K562 (cell line): ENCODE measurements around the gene MTMR3. TPM values are rescaled to one million over a fixed set of nuclear protein-coding genes. Genes with fewer than 3 reads are reported as not detected.

Experiments used
- ATAC-seq: fragments of 200-7000 bp; cut with Tn5 transposase; 3 replicates; pipeline ENCODE4 v1.9.1; 2020; ENCODE audit warnings: moderate library complexity
- BruUV-seq: library from RNA; stranded (reverse); fragments of 400-500 nt; replicated peaks from 2 replicates; lab custom pipeline; 2021; lab: Mats Ljungman, UMichigan
- CTCF ChIA-PET: fragments of 300-600 bp; formaldehyde crosslinking; extraction: SDS; loops from one replicate; lab custom pipeline; 2021; ENCODE audit warnings: low intra/inter-chr PET ratio; lab: Yijun Ruan, JAX
- POLR2A ChIA-PET: fragments of 300-600, 350-650 bp; sonication (Branson Sonifier 250); formaldehyde crosslinking; extraction: SDS; loops from one replicate; lab custom pipeline; 2021; ENCODE audit warnings: antibody characterized with exemption, inconsistent platforms; lab: Yijun Ruan, JAX
- DNase-seq, 4 experiments: peaks; one replicate each; pipeline versions ENCODE4 v3.0.0 to v3.0.0-alpha.2; 2011 to 2018; ENCODE audit warnings: low spot score in 3 of 4, mixed read lengths in 3 of 4; ENCODE audit errors: extremely low read depth in 1 of 4
- FAIRE-seq: peaks from 2 replicates; lab custom pipeline; 2011; peaks lifted over from hg19 to GRCh38; lab: Jason Lieb, UNC
- H2AFZ ChIP-seq: 2 replicates; pipeline ENCODE4 v1.6.0; 2011; ENCODE audit warnings: low read depth, low read length, control low read depth, inconsistent platforms
- H3K27ac ChIP-seq: fragments of 200-600 bp; 3 replicates; pipeline ENCODE4 v1.8.0; 2011; ENCODE audit warnings: low read depth, mild to moderate bottlenecking, control low read depth, inconsistent platforms, low read length, moderate library complexity, mixed read lengths; ENCODE audit errors: extremely low read depth
- H3K27me3 ChIP-seq, 2 experiments: fragments of 300-600 bp in 1 of 2; 2 replicates in 1 of 2; 3 replicates in 1 of 2; pipeline versions ENCODE4 v1.6.0 to v1.8.0; 2011; ENCODE audit warnings: inconsistent platforms in 2 of 2, low read length in 2 of 2, mild to moderate bottlenecking in 1 of 2, mixed read lengths in 1 of 2, moderate library complexity in 1 of 2; ENCODE audit not compliant: control insufficient read depth in 2 of 2, insufficient read depth in 2 of 2
- H3K36me3 ChIP-seq: fragments of 300-600 bp; 3 replicates; pipeline ENCODE4 v1.8.0; 2011; ENCODE audit warnings: mild to moderate bottlenecking, low read length, inconsistent platforms; ENCODE audit not compliant: control insufficient read depth, insufficient read depth
- H3K4me1 ChIP-seq, 2 experiments: fragments of 200-600 bp in 1 of 2; replicated peaks in 1 of 2; 2 replicates in 1 of 2; 3 replicates in 1 of 2; pipeline versions ENCODE4 v1.5.1 to v1.8.0; 2011; ENCODE audit warnings: inconsistent platforms in 2 of 2, low read length in 2 of 2, mild to moderate bottlenecking in 1 of 2, mixed read lengths in 1 of 2, moderate library complexity in 1 of 2; ENCODE audit not compliant: control insufficient read depth in 2 of 2, insufficient read depth in 2 of 2
- H3K4me2 ChIP-seq: 2 replicates; pipeline ENCODE4 v1.6.1; 2011; ENCODE audit warnings: low read length, control low read depth, inconsistent platforms, mixed read lengths; ENCODE audit not compliant: insufficient read depth
- H3K4me3 ChIP-seq: fragments of 200-600 bp; sonication (generic), shearing (Covaris generic); 2 replicates; pipeline ENCODE4 v1.5.1; 2016; ENCODE audit warnings: control low read depth, inconsistent platforms
- H3K79me2 ChIP-seq: fragments of 200-600 bp; 3 replicates; pipeline ENCODE4 v1.8.0; 2011; ENCODE audit warnings: low read length, inconsistent platforms; ENCODE audit not compliant: control insufficient read depth, insufficient read depth
- H3K9ac ChIP-seq, 2 experiments: 2 replicates each; pipeline versions ENCODE4 v1.6.0 to v1.6.1; 2011; ENCODE audit warnings: low read depth in 2 of 2, low read length in 2 of 2, control low read depth in 1 of 2, inconsistent platforms in 1 of 2, mild to moderate bottlenecking in 1 of 2, mixed read lengths in 1 of 2; ENCODE audit not compliant: insufficient read depth in 1 of 2
- H3K9me1 ChIP-seq: one replicate; pipeline ENCODE4 v1.6.0; 2011; ENCODE audit warnings: inconsistent platforms, mild to moderate bottlenecking, low read length, moderate library complexity; ENCODE audit not compliant: control insufficient read depth, insufficient read depth
- H3K9me3 ChIP-seq: replicated peaks from 2 replicates; pipeline ENCODE4 v1.5.1; 2011; ENCODE audit warnings: low read depth, low read length, inconsistent platforms; ENCODE audit not compliant: control insufficient read depth, insufficient read depth
- H4K20me1 ChIP-seq: replicated peaks from 2 replicates; pipeline ENCODE4 v1.6.1; 2011; ENCODE audit warnings: low read length, inconsistent platforms, mixed read lengths; ENCODE audit not compliant: control insufficient read depth, insufficient read depth
- NFIC ChIP-seq: fragments of 450-650 bp; IDR thresholded peaks from 2 replicates; pipeline ENCODE4 v1.6.1; 2017; ENCODE audit warnings: mild to moderate bottlenecking, inconsistent platforms
- ZBTB11 ChIP-seq, 3 experiments: fragments of 200-800 bp in 1 of 3; fragments of 250-450 bp in 1 of 3; fragments of 450-650 bp in 1 of 3; sonication (Bioruptor Pico) in 1 of 3; sonication (Bioruptor generic) in 1 of 3; formaldehyde crosslinking in 1 of 3; IDR thresholded peaks; 2 replicates each; pipeline versions ENCODE4 v1.6.1 to v1.8.0; 2016 to 2022; ENCODE audit warnings: mild to moderate bottlenecking in 2 of 3, missing genetic modification characterization in 2 of 3, missing compliant biosample characterization in 1 of 3, moderate library complexity in 1 of 3
- WGBS: fragments of 100-300 bp; shearing (Covaris generic); methylation state at CpG from one replicate; pipeline ENCODE4 v1.1.6; 2016; ENCODE audit warnings: low coverage, mixed read lengths; ENCODE audit not compliant: insufficient coverage; ENCODE audit errors: missing lambda C conversion rate; 5-methylcytosine and 5-hydroxymethylcytosine counted together
- in situ Hi-C: fragments of 300-500 bp; cut with MboI; formaldehyde crosslinking; loops from 4 replicates; pipeline ENCODE4 v1.15.0; 2018; ENCODE audit warnings: inconsistent platforms, mixed read lengths
- intact Hi-C: fragments of 100-400 bp; cut with micrococcal nuclease; formaldehyde crosslinking; loops from 2 replicates; pipeline ENCODE4 v1.14.2; 2022
- polyA plus RNA-seq, 8 experiments: library from polyadenylated mRNA; depleted of rRNA in 4 of 8; stranded (reverse) in 5 of 8; unstranded in 3 of 8; fragments of >200 nt; fragmentation: Nextera tagmentation in 2 of 8; fragmentation: Illumina TruSeq in 1 of 8; extraction: Ambion mirVana in 2 of 8; extraction: Trizol in 1 of 8; gene quantifications; 2 replicates each; pipeline versions ENCODE4 v1.2.1 to v1.2.3, GENCODE V29; 2011 to 2014; ENCODE audit warnings: inconsistent platforms in 1 of 8, missing spikeins in 1 of 8
- total RNA-seq, 7 experiments: library from RNA; depleted of rRNA in 6 of 7; stranded (reverse); fragments of >200 nt in 6 of 7; fragmentation: Illumina TruSeq in 2 of 7; extraction: Trizol in 2 of 7; gene quantifications; 2 replicates each; pipeline versions ENCODE4 v1.2.1 to v1.2.3, GENCODE V29; 2011 to 2021; ENCODE audit warnings: low replicate concordance in 1 of 7

The MTMR3 gene
- total and polyA plus RNA-seq, 9 of the 15 experiments (the other 6 are each of a cell fraction or from before 2014, with no cell fraction given), result 1.6 to 13.7 (median 7.9) TPM

DNA sequence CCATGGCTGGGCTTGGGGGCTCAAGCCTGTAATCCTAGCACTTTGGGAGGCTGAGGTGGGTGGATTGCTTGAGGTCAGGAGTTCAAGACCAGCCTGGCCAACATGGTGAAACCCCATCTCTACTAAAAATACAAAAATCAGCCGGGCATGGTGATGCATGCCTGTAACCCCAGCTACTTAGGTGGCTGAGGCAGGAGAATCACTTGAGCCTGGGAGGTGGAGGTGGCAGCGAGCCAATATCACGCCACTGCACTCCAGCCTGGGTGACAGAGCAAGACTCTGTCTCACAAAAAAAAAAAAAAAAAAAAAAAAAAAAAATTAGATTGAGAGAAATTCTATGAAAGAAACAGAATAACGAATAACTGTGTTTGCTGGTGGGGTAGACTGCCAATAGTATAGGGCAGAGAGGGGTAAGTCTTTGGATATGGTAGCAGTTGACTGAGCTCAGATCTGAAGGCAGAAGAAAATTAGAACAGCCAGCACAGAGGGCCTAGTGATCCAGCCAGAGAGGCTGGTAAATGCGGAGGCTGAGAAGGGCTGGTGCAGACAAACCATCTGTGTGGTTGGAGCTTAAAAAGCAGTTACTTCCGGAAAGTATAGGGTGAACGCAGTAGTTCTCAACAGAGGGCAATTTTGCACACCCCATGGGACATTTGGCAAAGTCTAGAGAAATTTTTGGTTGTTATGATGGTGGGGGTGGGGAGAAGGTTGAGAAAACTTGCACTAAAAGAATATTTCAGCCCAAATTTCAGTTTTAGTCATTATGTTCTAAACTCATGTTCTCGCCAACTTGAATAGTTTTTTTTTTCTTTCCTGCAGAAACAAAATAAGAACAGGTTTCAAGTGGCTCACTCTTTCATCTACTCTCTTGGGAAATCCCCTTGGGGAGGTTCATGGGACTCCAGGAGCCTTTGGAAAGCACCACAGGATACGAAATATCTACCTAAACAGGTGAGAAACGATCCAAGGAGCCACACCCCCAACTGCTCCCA lies 195.6 kb downstream of the MTMR3 start:
- TF ChIP-seq ZBTB11 (CRISPR knock-in tag; IDR thresholded peaks at IDR 0.05) (no peak), NFIC (0 out of 2 replicates have a peak, but pooled peaks have one; percentile 40)
- Histone ChIP-seq H3K79me2 (no peaks in the 10 kb centered on the region), H3K4me1 (peaks cover 0 to 4% of the 10 kb centered on the region in 2 experiments; a peak in 1 of 5 replicates), H4K20me1 (no peaks in the 10 kb centered on the region), H3K9me1 (no peaks in the 10 kb centered on the region), H3K4me3 (no peak overlapping the region), H3K36me3 (no peaks in the 10 kb centered on the region), H3K4me2 (no peak overlapping the region), H3K9ac (no peak overlapping the region), H3K27me3 (peaks cover 8 to 9% of the 10 kb centered on the region in 2 experiments; a peak in 4 of 5 replicates), H2AFZ (no peak overlapping the region), H3K27ac (no peak overlapping the region), H3K9me3 (no peaks in the 10 kb centered on the region)
- ChIA-PET CTCF (no interaction called here), POLR2A (interaction anchor here (0.8 kb wide), 1 partner anchor 22 kb away, joined by 3 read pairs; no protein-coding TSS in a partner anchor)
- ATAC-seq, result no peak
- WGBS, result 16% methylated on average over 7 of the region's 10 CpGs
- in situ Hi-C loops (loop anchor here (25.0 kb wide), 1 partner anchor 391 kb away; no protein-coding TSS in a partner anchor), intact Hi-C loops (no loop called here)
- no peak for DNase-seq
- no TSS peak for BruUV-seq
- FAIRE-seq, result no peak
